Esophagus squamous epithelium (tissue), 4 donors: ENCODE data around the gene RAN.

Source experiments
- CTCF ChIP-seq, 6 experiments: fragments of 450-650 bp in 4 of 6; fragments of 200-600 bp in 2 of 6; sonication (generic) in 2 of 6; IDR thresholded peaks; one replicate each; pipeline ENCODE4 v1.5.1; 2016 to 2019; ENCODE audit warnings: antibody characterized with exemption in 6 of 6, mild to moderate bottlenecking in 4 of 6, moderate library complexity in 4 of 6
- POLR2A ChIP-seq, 4 donors: fragments of 450-650 bp; IDR thresholded peaks; one replicate each; pipeline ENCODE4 v1.6.1; 2017; ENCODE audit warnings: antibody characterized with exemption in 4 of 4, mild to moderate bottlenecking in 4 of 4, moderate library complexity in 3 of 4

- no peak for TF ChIP-seq CTCF (IDR thresholded peaks at IDR 0.05)
- no peak for TF ChIP-seq POLR2A (IDR thresholded peaks at IDR 0.05)
Observed at GRCh38 chr12:130856088-130856487, 15.8 kb upstream of the RAN start.
